GM12892 (cell line): ENCODE data around the gene RNF123.
"Not testable (repeated sequence)": the region's sequence is repeated elsewhere in the genome, so short reads cannot be mapped to it uniquely, and the experiment has no call there.

ENCODE experiments used
- POLR2A ChIP-seq: IDR thresholded peaks from 2 replicates; pipeline ENCODE4 v1.6.1; 2011; ENCODE audit warnings: low read depth, low read length, control low read depth
- POLR2AphosphoS5 ChIP-seq: IDR thresholded peaks from 2 replicates; pipeline ENCODE4 v1.6.1; 2011; ENCODE audit warnings: low read depth, low read length, control low read depth
- TAF1 ChIP-seq: IDR thresholded peaks from 2 replicates; pipeline ENCODE4 v1.6.1; 2011; ENCODE audit warnings: low read depth, mild to moderate bottlenecking, control low read depth, low read length, borderline replicate concordance

DNA sequence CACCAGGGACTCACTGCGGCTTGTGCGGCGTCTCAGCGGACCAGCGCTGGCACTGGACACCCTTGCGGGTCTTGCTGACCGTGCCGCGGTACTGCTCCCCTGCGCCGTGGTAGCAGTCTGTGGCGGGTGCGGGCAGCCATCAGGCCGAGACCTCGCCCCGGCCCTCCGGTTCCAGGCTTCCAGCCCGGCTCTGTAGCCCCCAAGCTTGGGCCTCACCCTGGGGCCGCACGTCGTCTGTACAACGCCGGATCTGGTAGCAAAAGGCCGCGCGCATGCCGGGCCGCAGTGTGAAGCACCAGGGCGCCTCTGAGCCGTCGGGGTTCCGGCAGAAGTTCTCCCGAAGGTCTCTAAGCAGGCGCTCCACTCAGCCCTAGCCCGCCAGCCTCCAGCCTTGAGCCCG, 3.5 kb upstream of the RNF123 start:
- TF ChIP-seq POLR2AphosphoS5, POLR2A, TAF1: not testable (repeated sequence)
